Fibroblast of the aortic adventitia (primary cell): ENCODE results near the gene CAMTA1. TPM values are rescaled to one million over a fixed set of nuclear protein-coding genes. Genes with fewer than 3 reads are reported as not detected.

ENCODE experiments used
- DNase-seq: peaks from one replicate; pipeline ENCODE4 v3.0.0-alpha.2; 2010; ENCODE audit warnings: low read depth
- H3K4me3 ChIP-seq: 2 replicates; pipeline ENCODE4 v1.5.1; 2011; ENCODE audit warnings: low read depth, mild to moderate bottlenecking, control low read depth, low read length, moderate library complexity
- total RNA-seq: library from RNA; depleted of rRNA; stranded (reverse); fragments of >200 nt; gene quantifications from 2 replicates; pipeline ENCODE4 v1.2.3, GENCODE V29; 2012; ENCODE audit warnings: low replicate concordance
- TF ChIP-seq, protein P1 (sequence below): IDR thresholded peaks from 2 replicates; pipeline ENCODE4 v1.5.1; 2011; ENCODE audit warnings: mild to moderate bottlenecking, low read length, control low read depth, inconsistent platforms; ENCODE audit not compliant: insufficient read depth

CAMTA1 gene
- total RNA-seq, 1 donor = 91.9 TPM

DNA sequence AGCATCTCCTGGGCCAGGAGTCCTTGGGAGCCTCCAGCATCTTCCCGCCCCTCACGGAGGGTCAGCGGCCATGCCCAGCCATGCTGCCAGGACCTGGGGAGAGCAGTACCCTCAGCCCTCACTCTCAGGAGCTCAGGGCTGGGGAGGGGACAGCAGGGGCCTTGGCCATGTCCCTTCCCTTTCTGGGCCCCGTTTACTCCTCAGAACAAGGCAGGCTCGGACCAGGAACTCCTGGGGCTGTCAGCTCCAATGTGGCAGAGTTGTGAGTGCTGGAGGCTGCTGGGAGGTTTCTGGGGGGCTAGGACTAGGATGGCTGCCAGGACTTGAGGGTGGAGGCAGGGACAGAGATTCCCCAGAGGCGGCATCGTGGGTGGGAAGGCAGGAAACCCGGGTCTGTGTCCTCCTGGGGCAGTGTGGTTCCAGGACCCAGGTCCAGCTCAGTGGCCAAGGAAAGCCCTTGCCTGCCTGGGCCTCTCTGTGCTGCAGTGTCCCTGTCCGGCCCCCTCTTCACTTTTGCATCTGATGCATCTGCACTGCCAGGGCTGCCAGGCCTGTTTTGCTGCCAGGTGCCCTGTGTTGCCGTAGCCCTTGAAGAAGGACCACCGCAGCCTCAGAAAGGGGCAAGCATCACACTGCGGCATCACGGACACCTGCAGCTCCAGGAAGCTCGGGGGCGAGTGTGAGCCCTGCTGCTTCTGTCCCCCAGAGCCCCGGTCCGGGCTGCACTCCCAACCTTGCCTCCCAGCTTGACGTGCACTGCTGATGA, 223.9 kb downstream of the CAMTA1 start:
- DNase-seq = no peak
- TF ChIP-seq, protein P1, sequence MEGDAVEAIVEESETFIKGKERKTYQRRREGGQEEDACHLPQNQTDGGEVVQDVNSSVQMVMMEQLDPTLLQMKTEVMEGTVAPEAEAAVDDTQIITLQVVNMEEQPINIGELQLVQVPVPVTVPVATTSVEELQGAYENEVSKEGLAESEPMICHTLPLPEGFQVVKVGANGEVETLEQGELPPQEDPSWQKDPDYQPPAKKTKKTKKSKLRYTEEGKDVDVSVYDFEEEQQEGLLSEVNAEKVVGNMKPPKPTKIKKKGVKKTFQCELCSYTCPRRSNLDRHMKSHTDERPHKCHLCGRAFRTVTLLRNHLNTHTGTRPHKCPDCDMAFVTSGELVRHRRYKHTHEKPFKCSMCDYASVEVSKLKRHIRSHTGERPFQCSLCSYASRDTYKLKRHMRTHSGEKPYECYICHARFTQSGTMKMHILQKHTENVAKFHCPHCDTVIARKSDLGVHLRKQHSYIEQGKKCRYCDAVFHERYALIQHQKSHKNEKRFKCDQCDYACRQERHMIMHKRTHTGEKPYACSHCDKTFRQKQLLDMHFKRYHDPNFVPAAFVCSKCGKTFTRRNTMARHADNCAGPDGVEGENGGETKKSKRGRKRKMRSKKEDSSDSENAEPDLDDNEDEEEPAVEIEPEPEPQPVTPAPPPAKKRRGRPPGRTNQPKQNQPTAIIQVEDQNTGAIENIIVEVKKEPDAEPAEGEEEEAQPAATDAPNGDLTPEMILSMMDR = no peak
- no peak overlapping the region for H3K4me3 ChIP-seq

DNA sequence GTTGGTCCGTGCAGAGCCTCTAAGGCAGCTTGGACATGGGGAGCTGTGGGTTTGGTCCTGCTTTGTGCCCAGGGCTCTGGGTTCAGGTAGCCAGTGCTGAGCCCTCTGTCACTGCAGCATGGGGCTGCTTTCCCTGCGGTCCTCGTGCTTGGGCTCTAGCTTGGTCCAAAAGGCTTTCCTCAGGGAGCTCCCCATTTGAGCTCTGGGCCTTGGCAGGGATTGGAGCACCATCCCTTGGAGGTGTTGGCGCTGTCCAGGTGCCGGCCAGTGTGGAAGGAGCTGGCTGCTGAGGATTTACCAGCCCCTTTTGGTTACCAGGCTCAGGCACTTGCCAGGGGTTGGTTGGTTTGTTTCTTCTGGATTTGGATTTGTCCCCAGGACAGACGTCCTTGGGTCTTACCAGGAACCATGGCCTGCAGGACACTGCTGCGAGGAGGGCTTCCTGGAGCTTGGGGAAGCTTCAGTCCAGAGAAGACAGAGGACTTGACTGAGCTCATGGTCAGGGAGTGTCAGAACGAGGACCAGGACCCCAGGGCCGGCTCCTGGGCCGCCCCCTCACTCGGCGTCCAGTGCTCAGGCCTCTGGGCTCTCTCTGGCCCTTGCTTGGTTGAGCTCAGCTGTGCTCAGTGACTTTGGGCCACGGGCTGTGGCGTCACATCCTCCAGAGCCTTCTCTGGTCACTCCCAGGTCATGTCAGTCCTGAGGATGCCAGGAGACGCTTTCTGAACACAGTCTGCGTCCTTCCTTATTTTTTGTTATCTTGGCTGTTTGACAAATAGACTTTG, 224.7 kb downstream of the CAMTA1 start:
- H3K4me3 ChIP-seq = no peak overlapping the region
- no peak for DNase-seq
- TF ChIP-seq, protein P1 = no peak

DNA sequence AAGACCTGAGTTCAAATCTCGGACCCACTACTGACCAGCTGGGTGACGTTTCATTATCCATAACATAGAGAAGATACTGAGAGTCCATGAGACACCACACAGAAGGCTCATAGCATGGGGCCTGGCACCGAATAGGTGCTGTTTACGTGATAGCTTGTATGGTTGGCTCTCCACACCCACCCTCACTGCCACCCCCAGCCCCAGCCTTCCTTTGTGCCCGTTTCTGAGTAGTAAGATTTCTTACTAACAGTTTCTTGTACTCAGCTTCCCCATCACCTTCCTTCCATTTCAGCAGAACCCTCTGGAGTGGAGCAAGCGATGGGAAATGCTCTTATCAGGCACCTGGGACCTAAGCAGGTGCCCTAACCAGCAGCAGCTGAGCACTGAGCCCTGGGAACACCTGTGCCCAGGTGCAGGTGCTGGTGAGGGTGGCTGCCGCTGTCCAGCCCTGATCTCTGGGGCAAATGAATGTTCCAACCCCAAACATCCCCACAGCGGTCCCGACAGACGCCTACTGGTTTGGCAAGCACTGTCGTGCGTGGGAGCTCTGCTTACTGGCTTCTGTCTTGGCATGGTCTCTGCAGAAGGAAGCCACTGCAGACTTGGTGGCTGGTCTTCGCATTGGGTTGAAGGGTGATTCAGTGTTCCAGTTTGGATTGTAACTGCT, 225.4 kb downstream of the CAMTA1 start:
- TF ChIP-seq, protein P1 = no peak
- H3K4me3 ChIP-seq = no peak overlapping the region
- no peak for DNase-seq

DNA sequence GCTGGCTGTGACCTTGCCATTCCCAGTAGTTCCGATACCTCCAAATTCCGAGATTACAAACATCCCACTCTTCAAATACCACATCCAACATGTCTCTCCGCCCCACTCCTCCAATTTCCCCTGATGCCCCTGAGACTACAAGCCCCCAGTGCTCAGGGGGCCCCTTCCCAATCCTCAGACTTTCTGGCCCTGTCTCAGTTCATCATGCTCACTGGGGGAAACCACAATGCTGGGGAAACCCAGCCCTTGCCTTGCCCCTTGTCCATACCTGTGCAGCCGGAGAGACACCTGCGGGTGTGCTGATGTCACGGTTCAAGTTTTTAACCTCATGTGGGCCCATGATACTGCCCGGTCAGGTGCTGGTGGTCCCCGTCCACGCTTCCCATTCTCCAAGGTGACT, 226.6 kb downstream of the CAMTA1 start:
- TF ChIP-seq, protein P1 = no peak

DNA sequence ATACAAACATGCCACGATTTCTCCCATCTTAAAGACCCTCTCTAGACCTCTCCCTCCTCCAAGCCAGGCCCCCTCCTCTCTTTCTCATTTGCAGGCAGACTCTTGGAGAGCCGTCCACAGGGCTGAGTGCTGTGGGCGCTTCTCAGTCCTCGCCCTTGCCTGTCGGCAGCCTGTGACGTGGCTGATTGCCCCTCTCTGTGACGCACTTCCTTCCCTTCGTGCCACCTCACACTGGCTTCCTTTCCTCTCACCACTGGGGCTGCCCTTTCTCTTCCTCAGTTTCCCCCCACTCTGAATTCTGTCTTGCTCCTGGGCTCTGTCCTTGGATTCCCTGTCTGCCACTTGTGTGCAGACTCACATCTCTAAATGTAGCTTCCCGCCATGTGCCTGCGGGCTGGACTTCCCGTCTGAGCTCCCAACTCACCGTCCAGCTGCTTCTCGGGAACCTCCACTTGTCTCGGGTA, 227.2 kb downstream of the CAMTA1 start:
- no peak for DNase-seq
- no peak overlapping the region for H3K4me3 ChIP-seq
- TF ChIP-seq, protein P1 = no peak

More for the DNA sequence above, 226.6 kb downstream of the CAMTA1 start:
- H3K4me3 ChIP-seq = no peak overlapping the region
- DNase-seq = no peak

DNA sequence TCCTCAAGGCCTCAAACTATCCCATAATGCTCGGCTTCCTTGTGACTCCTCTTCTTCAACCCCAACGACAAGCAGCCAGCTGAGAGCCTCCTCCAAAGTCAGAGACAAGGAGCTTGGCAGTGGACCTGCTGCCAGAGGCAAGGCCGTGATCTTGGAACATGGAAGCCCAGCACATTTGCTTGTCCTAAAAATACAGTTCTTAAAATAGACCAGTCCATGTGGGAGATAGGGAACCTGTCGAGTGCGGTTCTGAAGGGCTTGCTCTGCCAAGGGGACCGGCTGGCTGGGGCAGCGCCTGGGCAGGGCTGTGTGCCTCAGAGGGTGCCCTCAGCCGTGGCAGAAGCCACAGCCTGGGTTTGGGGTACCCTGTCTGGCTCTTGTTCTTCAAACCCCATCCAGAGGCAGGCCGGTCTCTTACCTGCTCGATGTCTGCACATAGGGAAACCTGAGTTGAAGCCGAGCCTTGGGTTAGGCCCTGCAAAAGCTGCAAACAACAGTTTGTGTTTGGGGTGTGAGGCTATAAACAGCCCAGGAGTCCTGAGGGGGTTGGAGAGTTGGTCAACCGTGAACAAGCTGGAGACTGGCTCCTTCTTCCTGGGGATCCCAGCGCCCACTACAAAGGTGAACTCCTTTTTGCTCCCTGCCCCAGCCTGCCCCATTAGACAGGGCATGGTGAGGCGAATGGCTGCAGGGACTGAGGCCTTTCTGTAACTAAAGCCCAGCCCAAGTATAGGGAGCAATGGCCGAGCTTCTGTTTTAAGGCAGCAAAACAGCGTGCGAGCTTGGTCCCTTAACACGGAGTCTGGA, 228.8 kb downstream of the CAMTA1 start:
- TF ChIP-seq, protein P1 = no peak
- DNase-seq = no peak
- no peak overlapping the region for H3K4me3 ChIP-seq
